ENCODE measurements around the gene KCNIP3.
"Not testable (repeated sequence)": the region's sequence is repeated elsewhere in the genome, so short reads cannot be mapped to it uniquely, and the experiment has no call there.

DNA sequence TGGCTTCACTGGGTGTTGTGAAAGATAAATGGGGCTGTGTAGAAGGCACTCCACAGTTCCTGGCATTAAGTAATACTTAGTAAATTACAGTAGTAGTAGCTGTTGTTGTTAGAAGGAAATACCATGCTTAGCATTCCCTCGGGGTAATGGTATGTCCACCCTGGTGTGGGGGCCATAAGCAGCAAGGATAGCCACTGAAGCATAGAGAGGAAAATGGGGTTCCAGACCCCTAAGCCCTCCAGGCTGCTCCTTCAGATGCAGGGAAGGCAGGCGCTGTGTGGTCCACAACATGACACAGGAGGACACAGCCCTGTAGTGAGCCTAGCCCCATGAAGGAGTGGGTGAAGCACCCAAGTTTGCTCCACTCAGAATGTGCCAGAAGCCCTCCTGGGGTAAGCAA lies 136.8 kb downstream of the KCNIP3 start:
- TF ChIP-seq, protein P1, sequence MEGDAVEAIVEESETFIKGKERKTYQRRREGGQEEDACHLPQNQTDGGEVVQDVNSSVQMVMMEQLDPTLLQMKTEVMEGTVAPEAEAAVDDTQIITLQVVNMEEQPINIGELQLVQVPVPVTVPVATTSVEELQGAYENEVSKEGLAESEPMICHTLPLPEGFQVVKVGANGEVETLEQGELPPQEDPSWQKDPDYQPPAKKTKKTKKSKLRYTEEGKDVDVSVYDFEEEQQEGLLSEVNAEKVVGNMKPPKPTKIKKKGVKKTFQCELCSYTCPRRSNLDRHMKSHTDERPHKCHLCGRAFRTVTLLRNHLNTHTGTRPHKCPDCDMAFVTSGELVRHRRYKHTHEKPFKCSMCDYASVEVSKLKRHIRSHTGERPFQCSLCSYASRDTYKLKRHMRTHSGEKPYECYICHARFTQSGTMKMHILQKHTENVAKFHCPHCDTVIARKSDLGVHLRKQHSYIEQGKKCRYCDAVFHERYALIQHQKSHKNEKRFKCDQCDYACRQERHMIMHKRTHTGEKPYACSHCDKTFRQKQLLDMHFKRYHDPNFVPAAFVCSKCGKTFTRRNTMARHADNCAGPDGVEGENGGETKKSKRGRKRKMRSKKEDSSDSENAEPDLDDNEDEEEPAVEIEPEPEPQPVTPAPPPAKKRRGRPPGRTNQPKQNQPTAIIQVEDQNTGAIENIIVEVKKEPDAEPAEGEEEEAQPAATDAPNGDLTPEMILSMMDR (IDR thresholded peaks at IDR 0.05; ENCODE audit: borderline replicate concordance, extremely low read depth, low read length, poor library complexity, severe bottlenecking): not testable (repeated sequence)
- not testable (repeated sequence) for TF ChIP-seq EZH2 (IDR thresholded peaks at IDR 0.05; ENCODE audit: borderline replicate concordance, low read depth, low read length, severe bottlenecking)
